ENCODE data around the gene PDRG1.

PDRG1 gene

GRCh38 chr20:31948008-31948407, 3.8 kb downstream of the PDRG1 start:
- H3K4me3 ChIP-seq (ENCODE audit: insufficient read depth in 1 of 2, low read depth in 1 of 2, low read length in 2 of 2), result no peak overlapping the region
- peaks cover 54 to 59% of the 10 kb centered on the region in 2 experiments for H3K36me3 ChIP-seq (ENCODE audit: control insufficient read depth in 1 of 2, insufficient read depth in 2 of 2, low read depth in 1 of 2, low read length in 2 of 2)
- H3K9me3 ChIP-seq (ENCODE audit: control insufficient read depth, low read length), result peaks cover 6% of the 10 kb centered on the region
- no peaks in the 10 kb centered on the region for H3K27me3 ChIP-seq (ENCODE audit: control insufficient read depth in 1 of 2, insufficient read depth in 1 of 2, low read length in 2 of 2)
- H3K23ac ChIP-seq (ENCODE audit: low read length in 2 of 2), result no peak overlapping the region
- H2AK5ac ChIP-seq (ENCODE audit: low read length, severe bottlenecking), result no peak overlapping the region
- no peak overlapping the region for H4K8ac ChIP-seq (ENCODE audit: low read length)
- no peak overlapping the region for H2BK12ac ChIP-seq (ENCODE audit: low read length in 2 of 2)
- no peak overlapping the region for H3K4ac ChIP-seq (ENCODE audit: low read depth in 1 of 2, low read length in 2 of 2)
- H3K79me1 ChIP-seq (replicated peaks; ENCODE audit: low read length, poor library complexity, severe bottlenecking), result peaks cover 36% of the 10 kb centered on the region
- no peak overlapping the region for H3K9ac ChIP-seq (ENCODE audit: low read length)
- no peak overlapping the region for H3K18ac ChIP-seq (ENCODE audit: low read depth in 1 of 2, low read length in 2 of 2)
- no peak overlapping the region for H3K14ac ChIP-seq (ENCODE audit: low read length in 2 of 2)
- H2BK5ac ChIP-seq (ENCODE audit: low read depth, low read length, poor library complexity, severe bottlenecking), result no peak overlapping the region
- no peak overlapping the region for H3K27ac ChIP-seq (ENCODE audit: low read length, poor library complexity, severe bottlenecking)
- H2AFZ ChIP-seq (ENCODE audit: low read depth, low read length), result no peak overlapping the region
- no peak overlapping the region for H2BK15ac ChIP-seq (ENCODE audit: low read depth, poor library complexity, severe bottlenecking)
- no peak overlapping the region for H3K4me2 ChIP-seq (ENCODE audit: low read length, poor library complexity, severe bottlenecking)
- 99% methylated on average over 2 of the region's 2 CpGs for WGBS
- peaks cover 4% of the 10 kb centered on the region for H3K4me1 ChIP-seq (ENCODE audit: control insufficient read depth, insufficient read depth, low read depth, low read length)
- H2BK120ac ChIP-seq (ENCODE audit: low read depth, low read length), result no peak overlapping the region
- no peak for DNase-seq
- H4K91ac ChIP-seq (ENCODE audit: low read length), result no peak overlapping the region

- Histone ChIP-seq H2BK15ac (ENCODE audit: low read depth, poor library complexity, severe bottlenecking) (no peak overlapping the region), H3K27me3 (ENCODE audit: control insufficient read depth in 1 of 2, insufficient read depth in 1 of 2, low read length in 2 of 2) (no peaks in the 10 kb centered on the region), H3K23ac (ENCODE audit: low read length in 2 of 2) (no peak overlapping the region), H3K4me1 (ENCODE audit: control insufficient read depth, insufficient read depth, low read depth, low read length) (peaks cover 2% of the 10 kb centered on the region), H2AFZ (ENCODE audit: low read depth, low read length) (no peak overlapping the region), H3K9ac (ENCODE audit: low read length) (peak overlapping the region; percentile 46), H3K27ac (ENCODE audit: low read length, poor library complexity, severe bottlenecking) (no peak overlapping the region), H3K36me3 (ENCODE audit: control insufficient read depth in 1 of 2, insufficient read depth in 2 of 2, low read depth in 1 of 2, low read length in 2 of 2) (peaks cover 54 to 69% of the 10 kb centered on the region in 2 experiments), H4K91ac (ENCODE audit: low read length) (no peak overlapping the region), H3K4ac (ENCODE audit: low read depth in 1 of 2, low read length in 2 of 2) (no peak overlapping the region), H2AK5ac (ENCODE audit: low read length, severe bottlenecking) (no peak overlapping the region), H3K14ac (ENCODE audit: low read length in 2 of 2) (no peak overlapping the region), H3K9me3 (ENCODE audit: control insufficient read depth, low read length) (peaks cover 6% of the 10 kb centered on the region), H3K4me2 (ENCODE audit: low read length, poor library complexity, severe bottlenecking) (no peak overlapping the region), H2BK5ac (ENCODE audit: low read depth, low read length, poor library complexity, severe bottlenecking) (no peak overlapping the region), H3K79me1 (replicated peaks; ENCODE audit: low read length, poor library complexity, severe bottlenecking) (peaks cover 35% of the 10 kb centered on the region), H2BK120ac (ENCODE audit: low read depth, low read length) (no peak overlapping the region), H3K4me3 (ENCODE audit: insufficient read depth in 1 of 2, low read depth in 1 of 2, low read length in 2 of 2) (no peak overlapping the region), H3K18ac (ENCODE audit: low read depth in 1 of 2, low read length in 2 of 2) (no peak overlapping the region), H2BK12ac (ENCODE audit: low read length in 2 of 2) (no peak overlapping the region), H4K8ac (ENCODE audit: low read length) (no peak overlapping the region)
- 97% methylated on average over 6 of the region's 6 CpGs for WGBS
- no peak for DNase-seq
Measured at GRCh38 chr20:31945785-31946184, 6.1 kb downstream of the PDRG1 start.

- no peak overlapping the region for H2BK120ac ChIP-seq (ENCODE audit: low read depth, low read length)
- no peak overlapping the region for H2BK5ac ChIP-seq (ENCODE audit: low read depth, low read length, poor library complexity, severe bottlenecking)
- peaks cover 2% of the 10 kb centered on the region for H3K4me1 ChIP-seq (ENCODE audit: control insufficient read depth, insufficient read depth, low read depth, low read length)
- no peak overlapping the region for H4K8ac ChIP-seq (ENCODE audit: low read length)
- H3K18ac ChIP-seq (ENCODE audit: low read depth in 1 of 2, low read length in 2 of 2), result no peak overlapping the region
- H4K91ac ChIP-seq (ENCODE audit: low read length), result no peak overlapping the region
- H3K79me1 ChIP-seq (replicated peaks; ENCODE audit: low read length, poor library complexity, severe bottlenecking), result peaks cover 35% of the 10 kb centered on the region
- no peak for DNase-seq
- H3K27me3 ChIP-seq (ENCODE audit: control insufficient read depth in 1 of 2, insufficient read depth in 1 of 2, low read length in 2 of 2), result no peaks in the 10 kb centered on the region
- H3K4me3 ChIP-seq (ENCODE audit: insufficient read depth in 1 of 2, low read depth in 1 of 2, low read length in 2 of 2), result no peak overlapping the region
- peaks cover 54 to 69% of the 10 kb centered on the region in 2 experiments for H3K36me3 ChIP-seq (ENCODE audit: control insufficient read depth in 1 of 2, insufficient read depth in 2 of 2, low read depth in 1 of 2, low read length in 2 of 2)
- no peak overlapping the region for H2AK5ac ChIP-seq (ENCODE audit: low read length, severe bottlenecking)
- H2BK12ac ChIP-seq (ENCODE audit: low read length in 2 of 2), result no peak overlapping the region
- peaks cover 6% of the 10 kb centered on the region for H3K9me3 ChIP-seq (ENCODE audit: control insufficient read depth, low read length)
- H3K9ac ChIP-seq (ENCODE audit: low read length), result no peak overlapping the region
- no peak overlapping the region for H3K27ac ChIP-seq (ENCODE audit: low read length, poor library complexity, severe bottlenecking)
- WGBS, result 95% methylated on average over 4 of the region's 4 CpGs
- no peak overlapping the region for H3K4ac ChIP-seq (ENCODE audit: low read depth in 1 of 2, low read length in 2 of 2)
- no peak overlapping the region for H3K23ac ChIP-seq (ENCODE audit: low read length in 2 of 2)
- no peak overlapping the region for H2BK15ac ChIP-seq (ENCODE audit: low read depth, poor library complexity, severe bottlenecking)
- no peak overlapping the region for H3K14ac ChIP-seq (ENCODE audit: low read length in 2 of 2)
- H3K4me2 ChIP-seq (ENCODE audit: low read length, poor library complexity, severe bottlenecking), result no peak overlapping the region
- no peak overlapping the region for H2AFZ ChIP-seq (ENCODE audit: low read depth, low read length)
Measured at GRCh38 chr20:31945319-31945718, 6.5 kb downstream of the PDRG1 start.

- H2AFZ ChIP-seq (ENCODE audit: low read depth, low read length), result no peak overlapping the region
- no peak overlapping the region for H3K4ac ChIP-seq (ENCODE audit: low read depth in 1 of 2, low read length in 2 of 2)
- H3K14ac ChIP-seq (ENCODE audit: low read length in 2 of 2), result no peak overlapping the region
- no peak overlapping the region for H2BK15ac ChIP-seq (ENCODE audit: low read depth, poor library complexity, severe bottlenecking)
- H3K4me2 ChIP-seq (ENCODE audit: low read length, poor library complexity, severe bottlenecking), result no peak overlapping the region
- H4K8ac ChIP-seq (ENCODE audit: low read length), result no peak overlapping the region
- H2BK12ac ChIP-seq (ENCODE audit: low read length in 2 of 2), result no peak overlapping the region
- H4K91ac ChIP-seq (ENCODE audit: low read length), result no peak overlapping the region
- peaks cover 43 to 54% of the 10 kb centered on the region in 2 experiments for H3K36me3 ChIP-seq (ENCODE audit: control insufficient read depth in 1 of 2, insufficient read depth in 2 of 2, low read depth in 1 of 2, low read length in 2 of 2)
- H3K79me1 ChIP-seq (replicated peaks; ENCODE audit: low read length, poor library complexity, severe bottlenecking), result peaks cover 19% of the 10 kb centered on the region
- H3K27me3 ChIP-seq (ENCODE audit: control insufficient read depth in 1 of 2, insufficient read depth in 1 of 2, low read length in 2 of 2), result peaks cover 0 to 4% of the 10 kb centered on the region in 2 experiments
- no peak overlapping the region for H3K27ac ChIP-seq (ENCODE audit: low read length, poor library complexity, severe bottlenecking)
- 92% methylated on average over 2 of the region's 2 CpGs for WGBS
- no peak overlapping the region for H3K9ac ChIP-seq (ENCODE audit: low read length)
- no peak overlapping the region for H3K23ac ChIP-seq (ENCODE audit: low read length in 2 of 2)
- H2BK5ac ChIP-seq (ENCODE audit: low read depth, low read length, poor library complexity, severe bottlenecking), result no peak overlapping the region
- no peak overlapping the region for H2BK120ac ChIP-seq (ENCODE audit: low read depth, low read length)
- H3K18ac ChIP-seq (ENCODE audit: low read depth in 1 of 2, low read length in 2 of 2), result no peak overlapping the region
- DNase-seq, result no peak
- no peak overlapping the region for H3K4me3 ChIP-seq (ENCODE audit: insufficient read depth in 1 of 2, low read depth in 1 of 2, low read length in 2 of 2)
- H2AK5ac ChIP-seq (ENCODE audit: low read length, severe bottlenecking), result no peak overlapping the region
- no peaks in the 10 kb centered on the region for H3K4me1 ChIP-seq (ENCODE audit: control insufficient read depth, insufficient read depth, low read depth, low read length)
- H3K9me3 ChIP-seq (ENCODE audit: control insufficient read depth, low read length), result peaks cover 3% of the 10 kb centered on the region
Measured at GRCh38 chr20:31943052-31943471, 8.8 kb downstream of the PDRG1 start.

Data from mesenchymal stem cell (in vitro differentiated cells and primary cell).